HCT116 (cell line): Measurements from ENCODE around the gene MECP2.

Experiments used
- ELF1 ChIP-seq: IDR thresholded peaks from 2 replicates; pipeline ENCODE4 v1.6.1; 2012; ENCODE audit warnings: low read depth, borderline replicate concordance
- EZH2 ChIP-seq: fragments of 200-600 bp; sonication (generic); IDR thresholded peaks from 2 replicates; pipeline ENCODE4 v1.6.1; 2017; ENCODE audit warnings: antibody characterized with exemption, mixed run types
- EZH2phosphoT487 ChIP-seq: fragments of 200-600 bp; IDR thresholded peaks from 2 replicates; pipeline ENCODE4 v1.6.1; 2018; ENCODE audit warnings: antibody characterized with exemption, borderline replicate concordance
- MAX ChIP-seq: IDR thresholded peaks from 2 replicates; pipeline ENCODE4 v1.6.1; 2012
- RAD21 ChIP-seq: IDR thresholded peaks from 2 replicates; pipeline ENCODE4 v1.6.1; 2012; ENCODE audit warnings: low read depth, mild to moderate bottlenecking
- REST ChIP-seq: IDR thresholded peaks from 2 replicates; pipeline ENCODE4 v1.6.1; 2012; ENCODE audit warnings: low read depth
- YY1 ChIP-seq: IDR thresholded peaks from 2 replicates; pipeline ENCODE4 v1.6.1; 2011; ENCODE audit warnings: low read length, low read depth, moderate library complexity, mild to moderate bottlenecking; ENCODE audit not compliant: insufficient replicate concordance; ENCODE audit errors: extremely low read depth
- ZFX ChIP-seq: fragments of 450-650 bp; IDR thresholded peaks from 2 replicates; pipeline ENCODE4 v1.6.1; 2017
- ZNF274 ChIP-seq: fragments of 200-500 bp; sonication (Bioruptor generic); IDR thresholded peaks from 2 replicates; pipeline ENCODE4 v1.6.1; 2014; ENCODE audit warnings: mild to moderate bottlenecking, low read depth, low read length, inconsistent platforms
- TF ChIP-seq, protein P1 (sequence below), 3 experiments: fragments of 200-600 bp in 1 of 3; sonication (generic) in 1 of 3; IDR thresholded peaks in 2 of 3; conservative IDR thresholded peaks in 1 of 3; 2 replicates each; pipeline ENCODE4 v1.5.1; 2012 to 2017; ENCODE audit warnings: low read depth in 2 of 3, low read length in 2 of 3, antibody characterized with exemption in 1 of 3, borderline replicate concordance in 1 of 3, control low read depth in 1 of 3, mild to moderate bottlenecking in 1 of 3, mixed read lengths in 1 of 3, mixed run types in 1 of 3, moderate library complexity in 1 of 3; ENCODE audit not compliant: insufficient read depth in 1 of 3

GRCh38 chrX:153973127-153974002, 124.2 kb downstream of the MECP2 start:
- TF ChIP-seq, protein P1, sequence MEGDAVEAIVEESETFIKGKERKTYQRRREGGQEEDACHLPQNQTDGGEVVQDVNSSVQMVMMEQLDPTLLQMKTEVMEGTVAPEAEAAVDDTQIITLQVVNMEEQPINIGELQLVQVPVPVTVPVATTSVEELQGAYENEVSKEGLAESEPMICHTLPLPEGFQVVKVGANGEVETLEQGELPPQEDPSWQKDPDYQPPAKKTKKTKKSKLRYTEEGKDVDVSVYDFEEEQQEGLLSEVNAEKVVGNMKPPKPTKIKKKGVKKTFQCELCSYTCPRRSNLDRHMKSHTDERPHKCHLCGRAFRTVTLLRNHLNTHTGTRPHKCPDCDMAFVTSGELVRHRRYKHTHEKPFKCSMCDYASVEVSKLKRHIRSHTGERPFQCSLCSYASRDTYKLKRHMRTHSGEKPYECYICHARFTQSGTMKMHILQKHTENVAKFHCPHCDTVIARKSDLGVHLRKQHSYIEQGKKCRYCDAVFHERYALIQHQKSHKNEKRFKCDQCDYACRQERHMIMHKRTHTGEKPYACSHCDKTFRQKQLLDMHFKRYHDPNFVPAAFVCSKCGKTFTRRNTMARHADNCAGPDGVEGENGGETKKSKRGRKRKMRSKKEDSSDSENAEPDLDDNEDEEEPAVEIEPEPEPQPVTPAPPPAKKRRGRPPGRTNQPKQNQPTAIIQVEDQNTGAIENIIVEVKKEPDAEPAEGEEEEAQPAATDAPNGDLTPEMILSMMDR (IDR thresholded peaks at IDR 0.05 in 2 of 3, conservative IDR thresholded peaks at IDR 0.05 in 1 of 3; ENCODE audit: borderline replicate concordance in 1 of 3, insufficient read depth in 1 of 3, low read depth in 2 of 3, low read length in 2 of 3) = no peak
- no peak for TF ChIP-seq RAD21
- TF ChIP-seq ELF1 = no peak
- no peak for TF ChIP-seq EZH2
- TF ChIP-seq REST = no peak
- no peak for TF ChIP-seq ZNF274
- no peak for TF ChIP-seq MAX
- TF ChIP-seq YY1 = no peak
- no peak for TF ChIP-seq EZH2phosphoT487
- TF ChIP-seq ZFX = peak; percentile 16; the same call in 1 of the 2 replicates
